Measurements from ENCODE around the gene ARSB.

The ARSB gene

GRCh38 chr5:78773655-78774054 lies 211.5 kb downstream of the ARSB start:
- Histone ChIP-seq H3K27me3 (ENCODE audit: control insufficient read depth, low read length) (no peaks in the 10 kb centered on the region), H3K79me2 (ENCODE audit: control insufficient read depth, low read length) (no peaks in the 10 kb centered on the region), H3K4me3 (ENCODE audit: low read length) (no peak overlapping the region), H3F3A (ENCODE audit: control insufficient read depth, insufficient read depth) (peaks cover 4% of the 10 kb centered on the region), H3K9me2 (replicated peaks; ENCODE audit: control insufficient read depth, low read length) (no peaks in the 10 kb centered on the region), H3K4me1 (ENCODE audit: control insufficient read depth, low read length) (peaks cover 37% of the 10 kb centered on the region), H3K36me3 (ENCODE audit: control insufficient read depth, low read length) (no peaks in the 10 kb centered on the region), H4K20me1 (ENCODE audit: control insufficient read depth, insufficient read depth, low read depth, low read length) (no peaks in the 10 kb centered on the region), H3K9me3 (ENCODE audit: control insufficient read depth, insufficient read depth, low read length) (no peaks in the 10 kb centered on the region), H3K4me2 (ENCODE audit: low read length) (no peak overlapping the region), H3K27ac (ENCODE audit: low read depth, low read length) (no peak overlapping the region)
- TF ChIP-seq CTCF (IDR thresholded peaks at IDR 0.05; ENCODE audit: low read depth, low read length, poor library complexity, severe bottlenecking) (no peak), EZH2phosphoT487 (IDR thresholded peaks at IDR 0.05; ENCODE audit: borderline replicate concordance, low read length) (no peak)

- peak overlapping the region; percentile 33 for H3K27ac ChIP-seq (ENCODE audit: low read depth, low read length)
- H3K9me3 ChIP-seq (ENCODE audit: control insufficient read depth, insufficient read depth, low read length) = no peaks in the 10 kb centered on the region
- no peaks in the 10 kb centered on the region for H3K27me3 ChIP-seq (ENCODE audit: control insufficient read depth, low read length)
- TF ChIP-seq CTCF (IDR thresholded peaks at IDR 0.05; ENCODE audit: low read depth, low read length, poor library complexity, severe bottlenecking) = no peak
- no peak for TF ChIP-seq EZH2phosphoT487 (IDR thresholded peaks at IDR 0.05; ENCODE audit: borderline replicate concordance, low read length)
- no peaks in the 10 kb centered on the region for H4K20me1 ChIP-seq (ENCODE audit: control insufficient read depth, insufficient read depth, low read depth, low read length)
- no peaks in the 10 kb centered on the region for H3K36me3 ChIP-seq (ENCODE audit: control insufficient read depth, low read length)
- no peaks in the 10 kb centered on the region for H3K79me2 ChIP-seq (ENCODE audit: control insufficient read depth, low read length)
- peaks cover 54% of the 10 kb centered on the region for H3K4me1 ChIP-seq (ENCODE audit: control insufficient read depth, low read length)
- H3F3A ChIP-seq (ENCODE audit: control insufficient read depth, insufficient read depth) = peaks cover 4% of the 10 kb centered on the region
- peak overlapping the region; percentile 55 for H3K4me2 ChIP-seq (ENCODE audit: low read length)
- H3K9me2 ChIP-seq (replicated peaks; ENCODE audit: control insufficient read depth, low read length) = no peaks in the 10 kb centered on the region
- peak overlapping the region; percentile 36 for H3K4me3 ChIP-seq (ENCODE audit: low read length)
Measured at GRCh38 chr5:78771260-78772205, 213.6 kb downstream of the ARSB start.

- H4K20me1 ChIP-seq (ENCODE audit: control insufficient read depth, insufficient read depth, low read depth, low read length) = no peaks in the 10 kb centered on the region
- no peaks in the 10 kb centered on the region for H3K79me2 ChIP-seq (ENCODE audit: control insufficient read depth, low read length)
- H3K9me3 ChIP-seq (ENCODE audit: control insufficient read depth, insufficient read depth, low read length) = no peaks in the 10 kb centered on the region
- peaks cover 4% of the 10 kb centered on the region for H3F3A ChIP-seq (ENCODE audit: control insufficient read depth, insufficient read depth)
- peak overlapping the region; percentile 79 for H3K27ac ChIP-seq (ENCODE audit: low read depth, low read length)
- H3K36me3 ChIP-seq (ENCODE audit: control insufficient read depth, low read length) = no peaks in the 10 kb centered on the region
- H3K4me3 ChIP-seq (ENCODE audit: low read length) = peak overlapping the region; percentile 64
- peaks cover 80% of the 10 kb centered on the region for H3K4me1 ChIP-seq (ENCODE audit: control insufficient read depth, low read length)
- no peaks in the 10 kb centered on the region for H3K27me3 ChIP-seq (ENCODE audit: control insufficient read depth, low read length)
- peak overlapping the region; percentile 76 for H3K4me2 ChIP-seq (ENCODE audit: low read length)
- TF ChIP-seq CTCF (IDR thresholded peaks at IDR 0.05; ENCODE audit: low read depth, low read length, poor library complexity, severe bottlenecking) (no peak), EZH2phosphoT487 (IDR thresholded peaks at IDR 0.05; ENCODE audit: borderline replicate concordance, low read length) (no peak)
- H3K9me2 ChIP-seq (replicated peaks; ENCODE audit: control insufficient read depth, low read length) = no peaks in the 10 kb centered on the region
Measured at GRCh38 chr5:78768781-78769380, 216.2 kb downstream of the ARSB start.
